Psoas muscle (tissue), 8 donors: ENCODE measurements around the gene ADAT1. TPM values are rescaled to one million over a fixed set of nuclear protein-coding genes. Genes with fewer than 3 reads are reported as not detected.
A peak's percentile ranks its signal among the peaks of the same experiment; 100 is the strongest.
"Not testable (repeated sequence)": the region's sequence is repeated elsewhere in the genome, so short reads cannot be mapped to it uniquely, and the experiment has no call there.

ENCODE experiments used
- ATAC-seq, 4 donors: fragments of 200-7000 bp; cut with Tn5 transposase; one replicate each; pipeline ENCODE4 v1.9.1; 2020; ENCODE audit warnings: moderate library complexity in 3 of 4, mild to moderate bottlenecking in 2 of 4
- DNase-seq, 2 donors: peaks; one replicate each; pipeline ENCODE4 v3.0.0-alpha.2; 2020
- H3K27ac ChIP-seq: fragments of 200-600 bp; one replicate; pipeline ENCODE4 v1.8.0; 2022
- H3K27me3 ChIP-seq, 3 donors: fragments of 200-600 bp in 1 of 3; one replicate each; pipeline versions ENCODE4 v1.6.1 to v1.8.0; 2013 to 2022; ENCODE audit warnings: low read length in 2 of 3, mild to moderate bottlenecking in 2 of 3, moderate library complexity in 1 of 3; ENCODE audit not compliant: insufficient read depth in 3 of 3
- H3K36me3 ChIP-seq, 2 donors: fragments of 200-600 bp in 1 of 2; one replicate each; pipeline versions ENCODE4 v1.6.1 to v1.8.0; 2013 to 2022; ENCODE audit warnings: low read depth in 1 of 2, mild to moderate bottlenecking in 1 of 2, moderate library complexity in 1 of 2; ENCODE audit not compliant: insufficient read depth in 1 of 2
- H3K4me1 ChIP-seq: fragments of 200-600 bp; one replicate; pipeline ENCODE4 v1.8.0; 2022
- H3K4me3 ChIP-seq: fragments of 200-600 bp; one replicate; pipeline ENCODE4 v1.8.0; 2022; ENCODE audit warnings: mild to moderate bottlenecking
- H3K9me3 ChIP-seq: fragments of 200-600 bp; one replicate; pipeline ENCODE4 v1.8.0; 2022
- WGBS, 3 donors: extraction: QIAGEN DNeasy Blood & Tissue Kit; methylation state at CpG; one replicate each; pipeline versions ENCODE4 v1.1.6 to v1.1.7; 2013; 5-methylcytosine and 5-hydroxymethylcytosine counted together
- intact Hi-C, 2 donors: fragments of 100-400 bp; cut with DNase I; formaldehyde crosslinking; loops; one replicate each; pipeline versions ENCODE4 v1.11.0 to v1.14.2; 2022
- polyA plus RNA-seq, 3 donors: library from polyadenylated mRNA; stranded (reverse); fragments of 200-250 nt; gene quantifications; one replicate each; pipeline ENCODE4 v1.2.3, GENCODE V29; 2013
- total RNA-seq, 4 donors: library from RNA; stranded (reverse); fragmentation: NEBNext Ultra II Directional in 2 of 4; extraction: Animal tissue kit (Norgen Biotek cat#: 25700) in 2 of 4; gene quantifications; one replicate each; pipeline versions ENCODE4 v1.2.1 to v1.2.4, GENCODE V29; 2021 to 2023
- TF ChIP-seq, protein P1 (sequence below): fragments of 200-600 bp; IDR thresholded peaks from one replicate; pipeline ENCODE4 v1.8.0; 2022; ENCODE audit warnings: antibody characterized with exemption
- donor health status: healthy with polysubstance abuse.
- donor health status: DM: no; HTN: no; CAD: no; lungs with moderate emphysema.
- donor health status: Bipolar disorder and iron deficiency.
- donor health status: healthy.
- donor health status: DM: yes; HTN: yes; CAD: no.
- donor health status: DM: no; HTN: no; CAD: no.
- donor health status: DM: no; HTN: no; CAD: no.
- donor health status: DM: yes; HTN: yes; CAD: no.

Gene ADAT1
- total and polyA plus RNA-seq, 7 donors = 6.9 to 26.1 (median 18.8) TPM

DNA sequence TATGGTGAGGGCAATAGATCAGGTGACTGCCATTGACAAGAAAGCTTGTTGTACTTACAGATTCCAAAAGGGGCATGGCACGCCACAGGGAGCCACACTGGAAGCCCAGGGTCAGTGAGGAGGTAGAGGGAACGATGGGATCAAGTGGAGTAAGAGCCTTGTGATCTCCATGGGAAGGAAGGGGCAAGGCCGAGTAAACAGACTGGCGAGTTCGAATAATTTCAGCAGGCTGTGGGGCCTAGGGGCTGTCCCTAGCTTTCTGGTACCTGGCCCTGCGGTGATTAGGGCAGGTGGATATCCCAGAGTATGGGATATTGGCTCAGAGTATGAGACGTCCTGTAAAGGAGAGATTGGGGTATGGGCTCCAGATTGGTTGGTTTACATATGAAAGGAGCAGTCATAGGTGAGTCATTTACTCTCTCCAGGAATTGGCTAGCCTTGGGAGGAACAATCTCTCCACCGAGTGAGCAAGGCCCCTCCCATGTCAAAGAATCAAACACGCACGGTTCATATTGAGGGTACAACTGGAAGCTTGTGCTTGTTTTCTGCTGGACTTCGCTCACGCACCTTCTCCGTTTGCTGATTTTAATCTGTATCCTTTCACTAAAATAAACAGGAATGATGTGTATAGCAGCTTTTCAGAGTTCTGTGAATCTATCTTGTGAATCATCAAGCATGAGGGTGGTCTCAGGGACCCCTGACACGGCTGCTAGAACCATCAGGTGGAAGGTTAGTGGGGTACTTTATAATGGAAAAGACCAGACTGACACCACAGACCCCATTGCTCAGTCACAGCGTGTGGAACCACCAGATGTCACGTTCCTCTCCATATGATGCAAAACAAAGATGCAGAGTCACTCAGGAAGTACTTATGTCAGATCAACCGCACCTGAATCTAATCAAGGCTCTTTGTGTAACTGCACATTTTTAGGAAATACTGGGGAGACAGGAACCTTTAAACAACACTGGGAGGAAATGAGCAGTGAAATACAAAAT lies 29.0 kb downstream of the ADAT1 start:
- 69 to 76% (median 73%) methylated on average over 17 of the region's 17 CpGs for WGBS, 3 donors
- TF ChIP-seq, protein P1, sequence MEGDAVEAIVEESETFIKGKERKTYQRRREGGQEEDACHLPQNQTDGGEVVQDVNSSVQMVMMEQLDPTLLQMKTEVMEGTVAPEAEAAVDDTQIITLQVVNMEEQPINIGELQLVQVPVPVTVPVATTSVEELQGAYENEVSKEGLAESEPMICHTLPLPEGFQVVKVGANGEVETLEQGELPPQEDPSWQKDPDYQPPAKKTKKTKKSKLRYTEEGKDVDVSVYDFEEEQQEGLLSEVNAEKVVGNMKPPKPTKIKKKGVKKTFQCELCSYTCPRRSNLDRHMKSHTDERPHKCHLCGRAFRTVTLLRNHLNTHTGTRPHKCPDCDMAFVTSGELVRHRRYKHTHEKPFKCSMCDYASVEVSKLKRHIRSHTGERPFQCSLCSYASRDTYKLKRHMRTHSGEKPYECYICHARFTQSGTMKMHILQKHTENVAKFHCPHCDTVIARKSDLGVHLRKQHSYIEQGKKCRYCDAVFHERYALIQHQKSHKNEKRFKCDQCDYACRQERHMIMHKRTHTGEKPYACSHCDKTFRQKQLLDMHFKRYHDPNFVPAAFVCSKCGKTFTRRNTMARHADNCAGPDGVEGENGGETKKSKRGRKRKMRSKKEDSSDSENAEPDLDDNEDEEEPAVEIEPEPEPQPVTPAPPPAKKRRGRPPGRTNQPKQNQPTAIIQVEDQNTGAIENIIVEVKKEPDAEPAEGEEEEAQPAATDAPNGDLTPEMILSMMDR = no peak
- ATAC-seq (peak; percentile 60 to 69 (median 64)), DNase-seq (no peak)
- H3K36me3 ChIP-seq = peaks cover 0 to 15% of the 10 kb centered on the region in 2 donors
- H3K27ac ChIP-seq = peak overlapping the region; percentile 69
- no peaks in the 10 kb centered on the region for H3K9me3 ChIP-seq
- H3K4me3 ChIP-seq = no peak overlapping the region
- peaks cover 3% of the 10 kb centered on the region for H3K4me1 ChIP-seq
- intact Hi-C loops = no loop called here
- H3K27me3 ChIP-seq = no peaks in the 10 kb centered on the region

- no peaks in the 10 kb centered on the region for H3K9me3 ChIP-seq
- H3K4me3 ChIP-seq = no peak overlapping the region
- H3K27ac ChIP-seq = peak overlapping the region; percentile 69
- DNase-seq = no peak
- peaks cover 0 to 7% of the 10 kb centered on the region in 2 donors for H3K36me3 ChIP-seq
- no peaks in the 10 kb centered on the region for H3K27me3 ChIP-seq
- 37 to 44% (median 40%) methylated on average over 6 of the region's 6 CpGs for WGBS, 3 donors
- peak; percentile 67 to 85 (median 80) for ATAC-seq
- intact Hi-C loops = no loop called here
- H3K4me1 ChIP-seq = peaks cover 3% of the 10 kb centered on the region
- TF ChIP-seq, protein P1 = no peak
These were observed 29.8 kb downstream of the ADAT1 start for GRCh38 chr16:75593308-75593707.

GRCh38 chr16:75591927-75592326 lies 31.2 kb downstream of the ADAT1 start:
- H3K27me3 ChIP-seq, H3K4me1 ChIP-seq, ATAC-seq, intact Hi-C loops, H3K4me3 ChIP-seq, DNase-seq, H3K9me3 ChIP-seq, H3K36me3 ChIP-seq: not testable (repeated sequence)
- 32 to 49% (median 45%) methylated on average over 7 of the region's 9 CpGs for WGBS, 3 donors
- peak overlapping the region; percentile 69 for H3K27ac ChIP-seq

GRCh38 chr16:75590920-75591843 lies 31.9 kb downstream of the ADAT1 start:
- peak overlapping the region; percentile 69 for H3K27ac ChIP-seq
- H3K9me3 ChIP-seq = no peaks in the 10 kb centered on the region
- H3K27me3 ChIP-seq = no peaks in the 10 kb centered on the region
- TF ChIP-seq, protein P1 = no peak
- no peak overlapping the region for H3K4me3 ChIP-seq
- DNase-seq = peak; percentile 50 to 66
- peak; percentile 52 to 73 (median 64) for ATAC-seq
- peaks cover 0 to 10% of the 10 kb centered on the region in 2 donors for H3K36me3 ChIP-seq
- intact Hi-C loops = no loop called here
- peaks cover 3% of the 10 kb centered on the region for H3K4me1 ChIP-seq
- 20 to 32% (median 30%) methylated on average over 8 of the region's 8 CpGs for WGBS, 3 donors
